ENCODE data around the gene QRFP.
A peak's percentile ranks its signal among the peaks of the same experiment; 100 is the strongest.

The QRFP gene

DNA sequence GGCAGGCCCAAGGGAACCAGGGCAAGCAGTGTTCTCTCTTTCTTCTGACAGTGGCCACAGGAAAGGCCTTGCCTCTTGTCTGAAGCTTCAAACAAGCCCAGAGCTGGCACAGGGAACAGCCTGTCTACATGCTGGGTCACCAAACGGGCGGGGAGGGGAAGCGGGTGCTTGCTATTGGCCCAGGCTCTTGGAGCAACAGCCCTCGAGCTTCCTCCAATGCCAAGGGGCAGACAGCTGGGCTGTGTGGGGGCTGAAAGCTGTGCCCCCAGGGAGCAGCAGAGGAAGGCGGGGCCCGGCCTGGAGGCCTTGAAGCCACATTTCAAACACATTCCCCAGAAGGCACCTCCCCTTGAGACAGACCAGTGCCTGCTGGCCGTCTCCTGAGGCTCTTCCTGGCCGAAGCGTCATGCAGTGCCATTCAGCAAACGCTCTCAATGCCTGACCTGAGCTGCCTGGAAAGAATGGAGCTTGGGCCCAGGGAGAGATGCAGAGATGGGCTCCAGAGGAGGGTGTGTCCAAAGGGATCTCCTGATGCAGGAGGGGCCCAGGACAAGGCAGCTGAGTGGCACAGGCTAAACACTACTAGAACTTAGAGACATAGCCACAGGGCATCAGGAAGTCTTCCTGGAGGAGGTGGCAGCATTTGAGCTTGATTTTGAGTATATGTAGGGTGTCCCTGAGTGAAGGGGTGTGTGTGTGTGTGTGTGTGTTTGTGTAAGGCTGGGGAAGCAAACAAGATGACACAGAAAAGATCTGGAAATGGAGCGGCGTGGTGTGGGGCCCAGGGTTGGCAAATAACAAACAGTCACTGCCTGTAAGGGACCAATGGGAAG is 39.9 kb upstream of the QRFP start:
- H3K27ac ChIP-seq: peak overlapping the region; percentile 53

DNA sequence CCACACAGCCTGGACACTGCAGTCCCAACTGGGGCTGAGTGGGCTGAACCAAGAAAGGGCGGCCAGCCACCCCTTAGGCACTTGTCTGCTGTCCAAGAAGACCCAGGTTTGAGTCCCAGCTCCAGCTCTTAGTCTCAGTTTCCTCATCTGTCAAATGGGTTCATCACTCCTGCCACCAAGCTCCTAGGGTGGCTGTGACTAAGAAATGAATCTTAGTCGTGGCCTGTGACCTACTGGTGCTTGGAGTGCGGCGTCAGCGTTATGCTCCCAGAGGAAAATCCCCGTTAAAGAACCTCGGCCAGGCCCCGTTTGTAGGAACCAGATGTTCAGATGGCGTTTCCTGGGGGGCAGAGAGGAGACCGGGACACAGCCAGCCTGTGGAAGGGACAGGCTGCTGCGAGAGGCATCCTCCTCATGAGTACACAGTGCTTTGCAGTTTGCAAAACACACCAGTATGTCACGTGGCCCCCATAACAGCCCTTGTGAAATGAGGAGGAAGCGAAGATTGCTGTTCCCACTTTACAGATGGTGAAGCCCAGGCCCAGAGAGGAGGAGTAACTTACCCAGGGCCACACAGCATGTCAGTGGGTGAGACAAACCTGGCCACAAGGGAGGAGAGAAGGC is 39.1 kb upstream of the QRFP start:
- H3K27ac ChIP-seq: peak overlapping the region; percentile 53
- TF ChIP-seq, protein P1, sequence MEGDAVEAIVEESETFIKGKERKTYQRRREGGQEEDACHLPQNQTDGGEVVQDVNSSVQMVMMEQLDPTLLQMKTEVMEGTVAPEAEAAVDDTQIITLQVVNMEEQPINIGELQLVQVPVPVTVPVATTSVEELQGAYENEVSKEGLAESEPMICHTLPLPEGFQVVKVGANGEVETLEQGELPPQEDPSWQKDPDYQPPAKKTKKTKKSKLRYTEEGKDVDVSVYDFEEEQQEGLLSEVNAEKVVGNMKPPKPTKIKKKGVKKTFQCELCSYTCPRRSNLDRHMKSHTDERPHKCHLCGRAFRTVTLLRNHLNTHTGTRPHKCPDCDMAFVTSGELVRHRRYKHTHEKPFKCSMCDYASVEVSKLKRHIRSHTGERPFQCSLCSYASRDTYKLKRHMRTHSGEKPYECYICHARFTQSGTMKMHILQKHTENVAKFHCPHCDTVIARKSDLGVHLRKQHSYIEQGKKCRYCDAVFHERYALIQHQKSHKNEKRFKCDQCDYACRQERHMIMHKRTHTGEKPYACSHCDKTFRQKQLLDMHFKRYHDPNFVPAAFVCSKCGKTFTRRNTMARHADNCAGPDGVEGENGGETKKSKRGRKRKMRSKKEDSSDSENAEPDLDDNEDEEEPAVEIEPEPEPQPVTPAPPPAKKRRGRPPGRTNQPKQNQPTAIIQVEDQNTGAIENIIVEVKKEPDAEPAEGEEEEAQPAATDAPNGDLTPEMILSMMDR (IDR thresholded peaks at IDR 0.05): no peak
- TF ChIP-seq ZFX (IDR thresholded peaks at IDR 0.05; ENCODE audit: borderline replicate concordance): no peak

More for the DNA sequence above, 39.9 kb upstream of the QRFP start:
- TF ChIP-seq, protein P1 (IDR thresholded peaks at IDR 0.05): no peak
- TF ChIP-seq ZFX (IDR thresholded peaks at IDR 0.05; ENCODE audit: borderline replicate concordance): no peak

DNA sequence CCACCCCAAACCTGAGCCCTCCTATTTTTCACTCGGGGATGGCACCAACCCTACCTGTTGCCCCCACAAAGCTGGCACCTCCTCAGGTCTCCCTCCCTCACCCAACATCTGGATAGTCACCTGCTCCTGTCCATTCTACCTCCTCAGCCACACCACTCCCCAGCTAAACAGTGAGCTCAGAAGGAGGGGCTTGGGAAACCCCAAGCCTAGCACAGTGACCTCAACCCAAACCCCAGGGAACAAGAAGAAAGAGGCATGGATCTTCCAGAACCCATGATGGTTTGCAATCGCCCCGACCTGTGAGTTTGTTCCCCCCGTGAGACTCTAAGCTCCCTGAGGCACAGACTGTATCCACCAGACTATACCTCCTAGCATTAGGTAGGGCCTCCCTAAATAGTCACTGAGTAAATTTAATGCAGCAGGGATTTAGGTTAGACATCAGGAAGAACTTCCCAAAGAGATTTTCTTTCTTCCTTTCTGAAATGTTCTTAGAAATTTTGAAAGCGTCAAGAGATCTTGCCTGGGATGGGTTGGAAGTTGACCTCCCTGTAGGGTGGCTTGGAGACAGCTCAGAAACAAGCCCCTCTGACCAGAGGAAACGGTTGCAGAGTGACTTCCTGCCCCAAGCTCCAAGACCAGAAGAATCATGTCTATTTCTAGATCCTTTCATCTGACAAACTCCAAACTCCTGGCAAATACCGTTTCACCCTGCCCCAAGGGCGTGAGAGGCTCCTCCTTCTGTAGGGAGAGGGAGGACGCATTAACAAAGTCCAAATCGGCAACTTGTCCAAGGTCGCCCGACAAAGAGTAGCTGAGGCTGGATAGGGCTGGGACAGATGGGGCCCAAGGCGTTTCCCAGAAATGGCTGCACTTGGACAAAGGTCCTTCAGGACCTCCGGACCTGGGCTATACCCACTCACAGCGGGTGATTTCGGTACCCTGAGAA is 38.4 kb upstream of the QRFP start:
- no peak overlapping the region for H3K27ac ChIP-seq
- TF ChIP-seq ZFX (IDR thresholded peaks at IDR 0.05; ENCODE audit: borderline replicate concordance): no peak
- TF ChIP-seq, protein P1 (IDR thresholded peaks at IDR 0.05): no peak

DNA sequence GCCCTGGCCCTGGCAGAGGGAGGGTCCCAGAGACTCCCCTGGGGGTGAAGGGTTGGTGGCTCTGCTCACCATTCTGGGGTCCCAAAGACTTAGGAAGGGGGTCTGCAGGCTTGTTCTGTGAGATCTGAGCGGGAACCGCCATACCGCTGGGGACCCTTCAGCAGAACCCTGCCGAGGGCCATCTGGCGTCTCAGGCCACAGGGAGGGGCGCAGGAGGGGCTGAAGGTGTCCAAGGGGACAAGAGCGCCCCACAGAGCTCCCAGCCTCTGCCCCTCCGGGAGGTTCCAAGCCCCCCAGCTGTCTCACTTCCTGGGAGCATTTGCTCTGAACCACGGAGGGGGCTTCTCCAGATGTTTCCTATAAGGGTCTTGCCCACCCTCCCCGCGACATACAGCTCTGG is 37.6 kb upstream of the QRFP start:
- no peak for TF ChIP-seq ZFX (IDR thresholded peaks at IDR 0.05; ENCODE audit: borderline replicate concordance)
- TF ChIP-seq, protein P1 (IDR thresholded peaks at IDR 0.05): no peak
- no peak overlapping the region for H3K27ac ChIP-seq

DNA sequence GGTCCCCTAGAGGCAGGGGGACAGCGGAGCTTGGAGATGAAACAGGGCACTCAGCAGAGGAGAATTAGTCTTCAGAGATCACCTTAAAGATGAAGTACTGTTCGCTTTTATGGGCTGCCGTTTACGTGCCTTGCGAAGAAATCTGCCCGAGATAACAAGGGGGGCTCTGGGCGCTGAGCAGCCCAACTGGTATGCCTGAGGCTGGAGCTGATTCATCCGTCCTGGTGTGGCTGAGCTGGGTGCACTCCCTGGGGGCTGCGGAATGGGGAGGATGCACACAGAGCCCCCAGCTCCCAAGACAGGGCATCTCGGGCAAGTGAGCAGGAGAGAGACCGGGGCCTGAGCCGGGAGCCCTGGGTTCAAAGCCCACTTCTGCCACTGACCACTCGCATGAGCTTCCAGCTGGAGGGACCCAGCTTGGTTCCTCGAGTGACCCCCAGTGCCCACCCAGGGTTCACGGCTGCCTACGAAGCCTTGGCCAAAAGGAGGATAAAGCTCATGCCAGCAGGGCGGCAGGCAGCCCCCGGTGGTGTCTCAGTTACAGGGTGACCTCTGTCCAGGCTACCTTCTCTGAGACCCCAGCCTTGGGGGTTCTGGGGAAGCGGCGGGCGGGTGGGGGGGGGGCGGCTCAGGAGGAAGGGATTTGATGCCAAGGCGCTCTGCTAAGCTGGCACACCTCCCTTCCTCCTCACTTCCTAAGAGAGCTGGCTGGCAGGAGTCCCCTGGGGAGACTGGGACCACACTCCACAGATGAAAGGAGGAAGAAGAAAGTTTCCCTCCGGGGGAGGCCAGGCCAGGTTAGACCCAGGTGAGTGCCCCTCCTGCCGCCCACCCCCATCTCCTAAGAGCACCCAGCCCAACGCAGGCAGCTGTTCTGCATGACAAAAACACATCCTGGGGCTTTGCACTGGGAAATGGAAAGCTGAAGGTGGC is 36.8 kb upstream of the QRFP start:
- TF ChIP-seq, protein P1 (IDR thresholded peaks at IDR 0.05): no peak
- TF ChIP-seq ZFX (IDR thresholded peaks at IDR 0.05; ENCODE audit: borderline replicate concordance): no peak
- no peak overlapping the region for H3K27ac ChIP-seq

Measured in 22Rv1 (cell line).